Calu3 (cell line): ENCODE results near the gene WIPF3. TPM values are rescaled to one million over a fixed set of nuclear protein-coding genes. Genes with fewer than 3 reads are reported as not detected.
A peak's percentile ranks its signal among the peaks of the same experiment; 100 is the strongest.

Experiments
- BruUV-seq: library from RNA; stranded (reverse); fragments of 400-500 nt; replicated peaks from 2 replicates; lab custom pipeline; 2021; lab: Mats Ljungman, UMichigan
- CTCF ChIA-PET: fragments of 300-600 bp; sonication (Branson Sonifier 250); formaldehyde crosslinking; loops from one replicate; lab custom pipeline; 2022; ENCODE audit warnings: antibody characterized with exemption; lab: Charles Lee
- DNase-seq: peaks from one replicate; pipeline ENCODE4 v3.0.0; 2022
- H3K27ac Mint-ChIP-seq: one replicate; pipeline ENCODE4 v1.8.0; 2022; ENCODE audit warnings: mixed read lengths; ENCODE audit not compliant: unreplicated experiment
- H3K27me3 Mint-ChIP-seq: one replicate; pipeline ENCODE4 v1.8.0; 2022; ENCODE audit warnings: mixed read lengths; ENCODE audit not compliant: unreplicated experiment
- H3K36me3 Mint-ChIP-seq: one replicate; pipeline ENCODE4 v1.8.0; 2022; ENCODE audit warnings: mild to moderate bottlenecking, moderate library complexity, mixed read lengths; ENCODE audit not compliant: insufficient read depth, unreplicated experiment
- H3K4me1 Mint-ChIP-seq: one replicate; pipeline ENCODE4 v1.8.0; 2022; ENCODE audit warnings: mild to moderate bottlenecking, low read depth, mixed read lengths; ENCODE audit not compliant: unreplicated experiment
- H3K4me3 Mint-ChIP-seq: one replicate; pipeline ENCODE4 v1.8.0; 2022; ENCODE audit warnings: mild to moderate bottlenecking, low read depth, moderate library complexity, mixed read lengths; ENCODE audit not compliant: unreplicated experiment
- H3K9me3 Mint-ChIP-seq: one replicate; pipeline ENCODE4 v1.8.0; 2022; ENCODE audit warnings: low read depth, mixed read lengths; ENCODE audit not compliant: unreplicated experiment
- CTCF ChIP-seq: fragments of 200-600 bp; IDR thresholded peaks from one replicate; pipeline ENCODE4 v1.8.0; 2022; ENCODE audit warnings: antibody characterized with exemption; ENCODE audit not compliant: unreplicated experiment
- intact Hi-C: fragments of 100-400 bp; cut with micrococcal nuclease; formaldehyde crosslinking; loops from one replicate; pipeline ENCODE4 v1.10.0; 2022; ENCODE audit not compliant: unreplicated experiment
- total RNA-seq: library from RNA; stranded (reverse); gene quantifications from 2 replicates; pipeline ENCODE4 v1.2.3, GENCODE V29; 2022

The WIPF3 gene
- total RNA-seq, 1 experiment from 2014 or later = 4.9 TPM

DNA sequence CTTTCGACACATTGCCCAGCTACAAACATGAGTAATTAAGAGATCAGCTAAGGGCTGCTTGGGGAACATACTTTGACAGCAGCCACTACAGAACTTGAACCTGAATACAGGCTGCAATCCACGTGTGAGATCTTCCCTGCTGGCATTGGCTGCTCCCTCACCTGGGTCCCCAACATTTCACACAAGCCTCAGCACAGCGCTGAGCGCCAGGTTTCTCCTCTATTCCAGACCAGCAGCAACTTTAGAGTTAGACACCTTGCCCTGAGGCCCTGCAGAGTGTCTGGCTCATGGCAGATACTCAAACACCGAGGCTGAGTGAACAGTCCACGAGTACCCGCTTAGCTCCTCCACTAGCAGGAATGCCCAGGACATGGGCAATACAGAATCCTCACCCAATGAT lies 1.3 kb upstream of the WIPF3 start:
- DNase-seq = no peak
- intact Hi-C loops = loop anchor here (5.0 kb wide), 1 partner anchor 58 kb away; no protein-coding TSS in a partner anchor
- CTCF ChIA-PET = interaction anchor here (0.9 to 1.3 kb wide), 2 partner anchors 11 to 12 kb away, joined by 3 read pairs; no protein-coding TSS in a partner anchor
- TF ChIP-seq CTCF = no peak
- Mint-ChIP-seq H3K27ac (no peak overlapping the region), H3K4me1 (no peaks in the 10 kb centered on the region), H3K36me3 (peaks cover 14% of the 10 kb centered on the region), H3K27me3 (peaks cover 65% of the 10 kb centered on the region), H3K9me3 (no peaks in the 10 kb centered on the region), H3K4me3 (no peak overlapping the region)
- no TSS peak for BruUV-seq

GRCh38 chr7:29805886-29806207 lies 461 bp upstream of the WIPF3 start:
- intact Hi-C loops = loop anchor here (2.0 to 5.0 kb wide), 2 partner anchors 59 to 171 kb away; no protein-coding TSS in a partner anchor
- DNase-seq = no peak
- TF ChIP-seq CTCF = no peak
- no TSS peak for BruUV-seq
- peaks cover 14% of the 10 kb centered on the region for H3K36me3 Mint-ChIP-seq
- peak overlapping the region; percentile 68 for H3K4me3 Mint-ChIP-seq
- CTCF ChIA-PET = interaction anchor here (0.6 to 2.0 kb wide), 5 partner anchors 57 to 208 kb away, joined by 3 to 7 read pairs (median 3); no protein-coding TSS in a partner anchor
- no peaks in the 10 kb centered on the region for H3K4me1 Mint-ChIP-seq
- H3K9me3 Mint-ChIP-seq = no peaks in the 10 kb centered on the region
- no peak overlapping the region for H3K27ac Mint-ChIP-seq
- peaks cover 62% of the 10 kb centered on the region for H3K27me3 Mint-ChIP-seq

DNA sequence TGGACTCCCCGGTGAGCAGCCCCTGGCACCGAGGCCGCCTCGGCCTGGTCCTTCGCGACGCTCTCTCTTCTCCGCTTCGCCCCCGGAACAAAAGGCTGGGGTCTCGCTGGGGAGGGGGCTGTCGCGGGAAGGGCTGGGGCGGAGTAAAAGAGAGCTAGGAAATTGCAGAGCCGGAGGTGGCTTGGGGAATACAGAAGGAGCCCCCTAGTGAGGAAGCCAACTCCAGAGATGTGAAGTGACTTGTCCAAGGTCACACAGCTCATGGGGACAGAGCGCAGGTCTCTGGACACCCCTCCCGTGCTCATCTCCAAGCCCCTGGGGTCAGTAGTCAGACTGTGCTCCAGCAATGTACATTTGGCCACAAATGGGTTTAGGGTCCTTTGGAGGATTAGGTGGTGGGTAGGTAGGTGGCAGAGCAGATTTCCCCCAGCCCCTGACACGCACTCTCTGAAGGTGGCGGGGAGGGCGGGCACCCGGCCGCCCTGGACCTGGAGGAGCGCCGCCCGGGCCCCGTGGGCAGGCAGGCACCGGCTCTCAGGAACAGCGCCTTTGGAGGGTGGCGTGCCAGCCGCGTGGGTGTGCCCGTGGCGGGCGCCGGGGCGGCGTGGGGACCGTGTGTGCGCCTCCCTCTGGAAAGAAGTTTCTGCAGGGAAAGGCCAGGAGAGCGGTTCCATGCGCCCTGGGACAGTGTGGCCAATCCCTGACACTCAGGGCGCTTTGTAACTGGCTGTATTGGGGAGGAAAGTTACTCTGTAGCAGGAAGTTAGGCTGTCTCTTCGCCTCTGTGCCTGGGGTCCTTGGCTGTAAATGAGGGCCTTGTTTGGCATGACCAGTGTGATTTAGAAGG lies 910 bp downstream of the WIPF3 start:
- no peaks in the 10 kb centered on the region for H3K4me1 Mint-ChIP-seq
- no peaks in the 10 kb centered on the region for H3K9me3 Mint-ChIP-seq
- no peak overlapping the region for H3K27ac Mint-ChIP-seq
- TF ChIP-seq CTCF = peak; percentile 25
- CTCF ChIA-PET = interaction anchor here (1.0 to 2.0 kb wide), 2 partner anchors 59 to 114 kb away, joined by 3 to 7 read pairs; no protein-coding TSS in a partner anchor
- peak; percentile 72 for DNase-seq
- intact Hi-C loops = loop anchor here (2.0 to 5.0 kb wide), 2 partner anchors 60 to 172 kb away; no protein-coding TSS in a partner anchor
- peak overlapping the region; percentile 68 for H3K4me3 Mint-ChIP-seq
- peaks cover 49% of the 10 kb centered on the region for H3K27me3 Mint-ChIP-seq
- no TSS peak for BruUV-seq
- peaks cover 14% of the 10 kb centered on the region for H3K36me3 Mint-ChIP-seq

DNA sequence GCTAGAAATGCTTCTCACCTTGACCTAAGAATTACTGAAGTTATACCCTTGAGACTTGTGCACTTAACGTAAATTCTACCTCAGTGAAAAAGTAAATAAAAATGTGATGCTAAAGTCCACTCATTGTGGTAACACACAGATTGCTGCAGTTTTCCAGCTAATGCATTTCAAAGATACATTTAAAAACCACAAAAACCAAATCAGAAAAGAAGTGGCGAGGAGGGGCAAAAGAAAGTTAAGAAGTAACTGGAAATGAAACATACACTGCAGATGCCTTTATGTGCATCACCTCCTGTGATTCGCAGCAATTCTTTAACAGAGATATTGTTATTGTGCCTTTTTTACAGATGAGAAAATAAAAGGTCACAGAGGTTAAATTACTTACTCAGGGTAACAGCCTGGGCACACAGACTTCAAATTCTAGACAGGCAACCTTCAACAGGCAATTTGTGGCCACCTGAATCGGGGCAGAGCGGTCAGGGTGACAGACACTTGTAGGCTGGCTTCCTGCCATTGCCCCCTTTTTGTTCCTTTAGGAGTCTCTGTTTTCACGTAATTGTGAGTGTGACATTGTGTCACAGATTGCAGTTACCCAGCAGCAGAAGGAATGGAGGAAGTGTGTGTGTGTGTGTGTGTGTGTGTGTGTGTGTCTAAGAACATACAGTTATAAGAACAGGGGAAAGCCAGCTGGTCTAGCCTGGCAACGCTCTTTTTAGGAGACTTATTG lies 1.9 kb downstream of the WIPF3 start:
- intact Hi-C loops = loop anchor here (5.0 kb wide), 1 partner anchor 61 kb away; no protein-coding TSS in a partner anchor
- CTCF ChIA-PET = no interaction called here
- Mint-ChIP-seq H3K4me3 (peak overlapping the region; percentile 68), H3K27me3 (peaks cover 41% of the 10 kb centered on the region), H3K9me3 (no peaks in the 10 kb centered on the region), H3K4me1 (no peaks in the 10 kb centered on the region), H3K36me3 (peaks cover 14% of the 10 kb centered on the region), H3K27ac (no peak overlapping the region)
- no peak for TF ChIP-seq CTCF
- TSS peak; percentile 19 for BruUV-seq
- DNase-seq = no peak
